Neuronal stem cell (in vitro differentiated cells): ENCODE measurements around the gene ZNF827.

Experiments used
- DNase-seq: peaks from one replicate; pipeline ENCODE4 v3.0.0-alpha.2; 2013; ENCODE audit warnings: low spot score
- H2AFZ ChIP-seq: one replicate; pipeline ENCODE4 v1.6.1; 2013; ENCODE audit warnings: mild to moderate bottlenecking, low read length, inconsistent platforms
- H2AK5ac ChIP-seq: 2 replicates; pipeline ENCODE4 v1.6.1; 2013; ENCODE audit warnings: low read depth, mild to moderate bottlenecking, inconsistent platforms, low read length, moderate library complexity, mixed read lengths
- H2BK120ac ChIP-seq: 2 replicates; pipeline ENCODE4 v1.6.1; 2013; ENCODE audit warnings: low read depth, mild to moderate bottlenecking, inconsistent platforms, low read length, moderate library complexity, mixed read lengths
- H2BK12ac ChIP-seq: one replicate; pipeline ENCODE4 v1.6.1; 2013; ENCODE audit warnings: low read length, inconsistent platforms
- H2BK15ac ChIP-seq: 2 replicates; pipeline ENCODE4 v1.6.1; 2013; ENCODE audit warnings: mild to moderate bottlenecking, low read length, inconsistent platforms, mixed read lengths
- H2BK5ac ChIP-seq: one replicate; pipeline ENCODE4 v1.6.1; 2013; ENCODE audit warnings: inconsistent platforms, mild to moderate bottlenecking, low read length, moderate library complexity
- H3K14ac ChIP-seq: one replicate; pipeline ENCODE4 v1.6.1; 2013; ENCODE audit warnings: low read length, inconsistent platforms
- H3K18ac ChIP-seq: 2 replicates; pipeline ENCODE4 v1.6.1; 2013; ENCODE audit warnings: low read length, inconsistent platforms
- H3K23ac ChIP-seq: 2 replicates; pipeline ENCODE4 v1.6.1; 2013; ENCODE audit warnings: low read depth, mild to moderate bottlenecking, mixed read lengths, low read length, inconsistent platforms; ENCODE audit not compliant: poor library complexity
- H3K27ac ChIP-seq: replicated peaks from 3 replicates; pipeline ENCODE4 v1.5.1; 2013; ENCODE audit warnings: low read length, inconsistent platforms
- H3K27me3 ChIP-seq, 3 experiments: 2 replicates each; pipeline ENCODE4 v1.6.1; 2013; ENCODE audit warnings: low read length in 3 of 3, mild to moderate bottlenecking in 2 of 3, inconsistent platforms in 1 of 3, low read depth in 1 of 3, mixed read lengths in 1 of 3, moderate library complexity in 1 of 3; ENCODE audit not compliant: control insufficient read depth in 3 of 3, insufficient read depth in 3 of 3
- H3K36me3 ChIP-seq, 2 donors: replicated peaks in 1 of 2; 2 replicates each; pipeline ENCODE4 v1.6.1; 2013; ENCODE audit warnings: low read length in 2 of 2; ENCODE audit not compliant: control insufficient read depth in 2 of 2, insufficient read depth in 2 of 2
- H3K4ac ChIP-seq: 2 replicates; pipeline ENCODE4 v1.6.1; 2013; ENCODE audit warnings: inconsistent platforms, mild to moderate bottlenecking, low read length, moderate library complexity
- H3K4me1 ChIP-seq, 2 donors: 1 replicate in 1 of 2; 2 replicates in 1 of 2; pipeline ENCODE4 v1.6.1; 2013; ENCODE audit warnings: low read length in 2 of 2, low read depth in 1 of 2; ENCODE audit not compliant: control insufficient read depth in 2 of 2, insufficient read depth in 1 of 2
- H3K4me2 ChIP-seq: one replicate; pipeline ENCODE4 v1.6.1; 2013; ENCODE audit warnings: mild to moderate bottlenecking, low read length, inconsistent platforms; ENCODE audit not compliant: insufficient read depth, poor library complexity, severe bottlenecking
- H3K4me3 ChIP-seq, 2 donors: 2 replicates each; pipeline ENCODE4 v1.5.1; 2013; ENCODE audit warnings: low read length in 2 of 2, mild to moderate bottlenecking in 2 of 2, inconsistent platforms in 1 of 2, moderate library complexity in 1 of 2
- H3K79me1 ChIP-seq: one replicate; pipeline ENCODE4 v1.6.1; 2013; ENCODE audit warnings: low read depth, mild to moderate bottlenecking, inconsistent platforms, low read length, moderate library complexity
- H3K9ac ChIP-seq: one replicate; pipeline ENCODE4 v1.6.1; 2013; ENCODE audit warnings: mild to moderate bottlenecking, low read depth, low read length, inconsistent platforms; ENCODE audit not compliant: poor library complexity
- H3K9me3 ChIP-seq, 2 donors: replicated peaks in 1 of 2; 2 replicates each; pipeline versions ENCODE3 to v1.6.1; 2013; ENCODE audit warnings: low read length in 2 of 2, mild to moderate bottlenecking in 2 of 2, inconsistent platforms in 1 of 2, low read depth in 1 of 2, mixed read lengths in 1 of 2, moderate library complexity in 1 of 2; ENCODE audit not compliant: control insufficient read depth in 2 of 2, insufficient read depth in 1 of 2
- H4K8ac ChIP-seq: one replicate; pipeline ENCODE4 v1.6.1; 2013; ENCODE audit warnings: low read depth, mild to moderate bottlenecking, inconsistent platforms, low read length, moderate library complexity
- H4K91ac ChIP-seq: one replicate; pipeline ENCODE4 v1.6.1; 2013; ENCODE audit warnings: low read length, low read depth, mild to moderate bottlenecking, inconsistent platforms; ENCODE audit not compliant: poor library complexity
- WGBS, 2 donors: extraction: QIAGEN DNeasy Blood & Tissue Kit; methylation state at CpG; one replicate each; pipeline ENCODE4 v1.1.7; 2013; ENCODE audit warnings: missing lambda C conversion rate in 2 of 2, mixed read lengths in 1 of 2; ENCODE audit not compliant: insufficient read length in 2 of 2, insufficient replicate concordance in 1 of 2; ENCODE audit errors: extremely low coverage in 2 of 2; 5-methylcytosine and 5-hydroxymethylcytosine counted together

The ZNF827 gene

GRCh38 chr4:145954924-145955339 lies 16.3 kb upstream of the ZNF827 start:
- Histone ChIP-seq H3K4me2 (no peak overlapping the region), H3K23ac (no peak overlapping the region), H3K27ac (no peak overlapping the region), H3K27me3 (no peaks in the 10 kb centered on the region), H3K9me3 (peaks cover 0 to 5% of the 10 kb centered on the region in 2 donors), H2BK5ac (no peak overlapping the region), H3K18ac (no peak overlapping the region), H2AK5ac (no peak overlapping the region), H3K9ac (no peak overlapping the region), H3K4ac (no peak overlapping the region), H2BK15ac (no peak overlapping the region), H3K4me1 (peaks cover 0 to 5% of the 10 kb centered on the region in 2 donors), H3K4me3 (no peak overlapping the region), H4K8ac (no peak overlapping the region), H2BK120ac (no peak overlapping the region), H3K14ac (no peak overlapping the region), H3K36me3 (no peaks in the 10 kb centered on the region), H2AFZ (no peak overlapping the region), H3K79me1 (no peaks in the 10 kb centered on the region), H2BK12ac (no peak overlapping the region), H4K91ac (no peak overlapping the region)
- no CpG with 5 or more reads among the region's 7 CpGs for WGBS, 2 donors
- no peak for DNase-seq

- no peak overlapping the region for H2AK5ac ChIP-seq
- H3K4ac ChIP-seq, result no peak overlapping the region
- no peak overlapping the region for H2BK12ac ChIP-seq
- no peak overlapping the region for H2BK120ac ChIP-seq
- WGBS, 2 donors, result no CpG with 5 or more reads among the region's 2 CpGs
- no peaks in the 10 kb centered on the region for H3K36me3 ChIP-seq
- H3K79me1 ChIP-seq, result no peaks in the 10 kb centered on the region
- H2AFZ ChIP-seq, result no peak overlapping the region
- H3K23ac ChIP-seq, result no peak overlapping the region
- no peak overlapping the region for H3K4me2 ChIP-seq
- no peak overlapping the region for H2BK5ac ChIP-seq
- no peak overlapping the region for H3K9ac ChIP-seq
- H3K14ac ChIP-seq, result no peak overlapping the region
- H4K91ac ChIP-seq, result no peak overlapping the region
- no peak overlapping the region for H3K18ac ChIP-seq
- no peak overlapping the region for H4K8ac ChIP-seq
- no peaks in the 10 kb centered on the region for H3K27me3 ChIP-seq
- H2BK15ac ChIP-seq, result no peak overlapping the region
- H3K9me3 ChIP-seq, result no peaks in the 10 kb centered on the region
- peaks cover 0 to 5% of the 10 kb centered on the region in 2 donors for H3K4me1 ChIP-seq
- DNase-seq, result no peak
- H3K4me3 ChIP-seq, result no peak overlapping the region
- no peak overlapping the region for H3K27ac ChIP-seq
Observed at GRCh38 chr4:145951931-145952330, 13.3 kb upstream of the ZNF827 start.

GRCh38 chr4:145945431-145946155 lies 7.0 kb upstream of the ZNF827 start:
- Histone ChIP-seq H3K27me3 (no peaks in the 10 kb centered on the region), H4K91ac (no peak overlapping the region), H2BK15ac (no peak overlapping the region), H3K18ac (no peak overlapping the region), H3K79me1 (no peaks in the 10 kb centered on the region), H3K27ac (no peak overlapping the region), H3K23ac (no peak overlapping the region), H2AFZ (no peak overlapping the region), H2BK5ac (no peak overlapping the region), H3K4me2 (no peak overlapping the region), H3K9ac (no peak overlapping the region), H3K4me1 (peaks cover 0 to 1% of the 10 kb centered on the region in 2 donors), H2AK5ac (no peak overlapping the region), H3K4me3 (no peak overlapping the region), H3K36me3 (no peaks in the 10 kb centered on the region), H2BK120ac (no peak overlapping the region), H2BK12ac (no peak overlapping the region), H3K9me3 (no peaks in the 10 kb centered on the region), H4K8ac (no peak overlapping the region), H3K14ac (no peak overlapping the region), H3K4ac (no peak overlapping the region)
- DNase-seq, result no peak
- WGBS, 2 donors, result no CpG with 5 or more reads among the region's 2 CpGs

- Histone ChIP-seq H2BK15ac (no peak overlapping the region), H3K4me3 (no peak overlapping the region)
- WGBS, 2 donors, result no CpG with 5 or more reads among the region's 2 CpGs
Observed at GRCh38 chr4:145944886-145945285, 6.3 kb upstream of the ZNF827 start.

More at GRCh38 chr4:145944886-145945285, 6.3 kb upstream of the ZNF827 start:
- no peak for DNase-seq
- Histone ChIP-seq H4K8ac (no peak overlapping the region), H2AFZ (no peak overlapping the region), H3K14ac (no peak overlapping the region), H4K91ac (no peak overlapping the region), H2BK12ac (no peak overlapping the region), H3K27ac (no peak overlapping the region), H3K4me1 (peaks cover 1 to 3% of the 10 kb centered on the region in 2 donors), H2BK120ac (no peak overlapping the region), H2BK5ac (no peak overlapping the region), H3K4me2 (no peak overlapping the region), H3K4ac (no peak overlapping the region), H3K27me3 (no peaks in the 10 kb centered on the region), H3K9me3 (no peaks in the 10 kb centered on the region), H3K23ac (no peak overlapping the region), H3K18ac (no peak overlapping the region), H3K79me1 (no peaks in the 10 kb centered on the region), H2AK5ac (no peak overlapping the region), H3K36me3 (no peaks in the 10 kb centered on the region), H3K9ac (no peak overlapping the region)
